ENCODE data around the gene PPP1R12C.

The PPP1R12C gene

GRCh38 chr19:55048446-55048845 lies 69.0 kb downstream of the PPP1R12C start:
- Histone ChIP-seq H3K4me1 (ENCODE audit: control insufficient read depth in 5 of 5, insufficient read depth in 5 of 5, low read length in 5 of 5) (no peaks in the 10 kb centered on the region), H3K9ac (ENCODE audit: low read length in 5 of 5) (no peak overlapping the region), H3K27ac (ENCODE audit: low read depth, low read length) (no peak overlapping the region), H3K27me3 (ENCODE audit: control insufficient read depth in 5 of 5, insufficient read depth in 4 of 5, low read length in 5 of 5) (no peaks in the 10 kb centered on the region), H3K9me3 (ENCODE audit: control insufficient read depth in 5 of 5, low read length in 5 of 5) (no peaks in the 10 kb centered on the region), H3K36me3 (ENCODE audit: control insufficient read depth in 5 of 5, insufficient read depth in 5 of 5, low read length in 5 of 5) (peaks cover 0 to 80% (median 60%) of the 10 kb centered on the region in 5 donors), H3K4me3 (ENCODE audit: low read depth in 1 of 5, low read length in 5 of 5) (no peak overlapping the region)

GRCh38 chr19:55047951-55048350 lies 69.5 kb downstream of the PPP1R12C start:
- Histone ChIP-seq H3K4me1 (ENCODE audit: control insufficient read depth in 5 of 5, insufficient read depth in 5 of 5, low read length in 5 of 5) (no peaks in the 10 kb centered on the region), H3K9ac (ENCODE audit: low read length in 5 of 5) (no peak overlapping the region), H3K9me3 (ENCODE audit: control insufficient read depth in 5 of 5, low read length in 5 of 5) (no peaks in the 10 kb centered on the region), H3K27ac (ENCODE audit: low read depth, low read length) (no peak overlapping the region), H3K27me3 (ENCODE audit: control insufficient read depth in 5 of 5, insufficient read depth in 4 of 5, low read length in 5 of 5) (no peaks in the 10 kb centered on the region), H3K4me3 (ENCODE audit: low read depth in 1 of 5, low read length in 5 of 5) (no peak overlapping the region), H3K36me3 (ENCODE audit: control insufficient read depth in 5 of 5, insufficient read depth in 5 of 5, low read length in 5 of 5) (peaks cover 0 to 80% (median 60%) of the 10 kb centered on the region in 5 donors)

GRCh38 chr19:55046975-55047622 lies 70.3 kb downstream of the PPP1R12C start:
- H3K36me3 ChIP-seq (ENCODE audit: control insufficient read depth in 5 of 5, insufficient read depth in 5 of 5, low read length in 5 of 5), result peaks cover 0 to 85% (median 65%) of the 10 kb centered on the region in 5 donors

GRCh38 chr19:55044771-55045716 lies 72.4 kb downstream of the PPP1R12C start:
- peaks cover 0 to 74% (median 54%) of the 10 kb centered on the region in 5 donors for H3K36me3 ChIP-seq (ENCODE audit: control insufficient read depth in 5 of 5, insufficient read depth in 5 of 5, low read length in 5 of 5)
- H3K9me3 ChIP-seq (ENCODE audit: control insufficient read depth in 5 of 5, low read length in 5 of 5), result no peaks in the 10 kb centered on the region
- H3K4me1 ChIP-seq (ENCODE audit: control insufficient read depth in 5 of 5, insufficient read depth in 5 of 5, low read length in 5 of 5), result peaks cover 0 to 6% (median 0%) of the 10 kb centered on the region in 5 donors
- no peak overlapping the region for H3K4me3 ChIP-seq (ENCODE audit: low read depth in 1 of 5, low read length in 5 of 5)
- H3K27ac ChIP-seq (ENCODE audit: low read depth, low read length), result no peak overlapping the region
- no peaks in the 10 kb centered on the region for H3K27me3 ChIP-seq (ENCODE audit: control insufficient read depth in 5 of 5, insufficient read depth in 4 of 5, low read length in 5 of 5)
- no peak overlapping the region for H3K9ac ChIP-seq (ENCODE audit: low read length in 5 of 5)

More at GRCh38 chr19:55046975-55047622, 70.3 kb downstream of the PPP1R12C start:
- no peaks in the 10 kb centered on the region for H3K4me1 ChIP-seq (ENCODE audit: control insufficient read depth in 5 of 5, insufficient read depth in 5 of 5, low read length in 5 of 5)
- H3K9ac ChIP-seq (ENCODE audit: low read length in 5 of 5), result no peak overlapping the region
- no peak overlapping the region for H3K4me3 ChIP-seq (ENCODE audit: low read depth in 1 of 5, low read length in 5 of 5)
- H3K27ac ChIP-seq (ENCODE audit: low read depth, low read length), result no peak overlapping the region
- H3K27me3 ChIP-seq (ENCODE audit: control insufficient read depth in 5 of 5, insufficient read depth in 4 of 5, low read length in 5 of 5), result no peaks in the 10 kb centered on the region
- no peaks in the 10 kb centered on the region for H3K9me3 ChIP-seq (ENCODE audit: control insufficient read depth in 5 of 5, low read length in 5 of 5)

- Histone ChIP-seq H3K9me3 (ENCODE audit: control insufficient read depth in 5 of 5, low read length in 5 of 5) (no peaks in the 10 kb centered on the region), H3K27ac (ENCODE audit: low read depth, low read length) (no peak overlapping the region), H3K9ac (ENCODE audit: low read length in 5 of 5) (no peak overlapping the region), H3K4me1 (ENCODE audit: control insufficient read depth in 5 of 5, insufficient read depth in 5 of 5, low read length in 5 of 5) (peaks cover 0 to 6% (median 0%) of the 10 kb centered on the region in 5 donors), H3K36me3 (ENCODE audit: control insufficient read depth in 5 of 5, insufficient read depth in 5 of 5, low read length in 5 of 5) (peaks cover 0 to 70% (median 54%) of the 10 kb centered on the region in 5 donors), H3K27me3 (ENCODE audit: control insufficient read depth in 5 of 5, insufficient read depth in 4 of 5, low read length in 5 of 5) (no peaks in the 10 kb centered on the region), H3K4me3 (ENCODE audit: low read depth in 1 of 5, low read length in 5 of 5) (no peak overlapping the region)
Measured at GRCh38 chr19:55044286-55044685, 73.2 kb downstream of the PPP1R12C start.

- Histone ChIP-seq H3K36me3 (ENCODE audit: control insufficient read depth in 5 of 5, insufficient read depth in 5 of 5, low read length in 5 of 5) (peaks cover 0 to 54% (median 39%) of the 10 kb centered on the region in 5 donors), H3K9me3 (ENCODE audit: control insufficient read depth in 5 of 5, low read length in 5 of 5) (no peaks in the 10 kb centered on the region)
Measured at GRCh38 chr19:55042688-55043087, 74.7 kb downstream of the PPP1R12C start.

GRCh38 chr19:55042344-55042678 lies 75.1 kb downstream of the PPP1R12C start:
- Histone ChIP-seq H3K9me3 (ENCODE audit: control insufficient read depth in 5 of 5, low read length in 5 of 5) (no peaks in the 10 kb centered on the region), H3K27ac (ENCODE audit: low read depth, low read length) (no peak overlapping the region), H3K4me1 (ENCODE audit: control insufficient read depth in 5 of 5, insufficient read depth in 5 of 5, low read length in 5 of 5) (peaks cover 0 to 6% (median 0%) of the 10 kb centered on the region in 5 donors), H3K9ac (ENCODE audit: low read length in 5 of 5) (no peak overlapping the region), H3K36me3 (ENCODE audit: control insufficient read depth in 5 of 5, insufficient read depth in 5 of 5, low read length in 5 of 5) (peaks cover 0 to 51% (median 35%) of the 10 kb centered on the region in 5 donors), H3K4me3 (ENCODE audit: low read depth in 1 of 5, low read length in 5 of 5) (no peak overlapping the region), H3K27me3 (ENCODE audit: control insufficient read depth in 5 of 5, insufficient read depth in 4 of 5, low read length in 5 of 5) (no peaks in the 10 kb centered on the region)

More at GRCh38 chr19:55042688-55043087, 74.7 kb downstream of the PPP1R12C start:
- Histone ChIP-seq H3K4me1 (ENCODE audit: control insufficient read depth in 5 of 5, insufficient read depth in 5 of 5, low read length in 5 of 5) (peaks cover 0 to 6% (median 0%) of the 10 kb centered on the region in 5 donors), H3K9ac (ENCODE audit: low read length in 5 of 5) (no peak overlapping the region), H3K4me3 (ENCODE audit: low read depth in 1 of 5, low read length in 5 of 5) (no peak overlapping the region), H3K27me3 (ENCODE audit: control insufficient read depth in 5 of 5, insufficient read depth in 4 of 5, low read length in 5 of 5) (no peaks in the 10 kb centered on the region), H3K27ac (ENCODE audit: low read depth, low read length) (no peak overlapping the region)

GRCh38 chr19:55041627-55042343 lies 75.7 kb downstream of the PPP1R12C start:
- no peak overlapping the region for H3K4me3 ChIP-seq (ENCODE audit: low read depth in 1 of 5, low read length in 5 of 5)
- H3K36me3 ChIP-seq (ENCODE audit: control insufficient read depth in 5 of 5, insufficient read depth in 5 of 5, low read length in 5 of 5), result peaks cover 0 to 45% (median 30%) of the 10 kb centered on the region in 5 donors
- H3K9ac ChIP-seq (ENCODE audit: low read length in 5 of 5), result no peak overlapping the region
- H3K27me3 ChIP-seq (ENCODE audit: control insufficient read depth in 5 of 5, insufficient read depth in 4 of 5, low read length in 5 of 5), result no peaks in the 10 kb centered on the region
- H3K4me1 ChIP-seq (ENCODE audit: control insufficient read depth in 5 of 5, insufficient read depth in 5 of 5, low read length in 5 of 5), result peaks cover 0 to 6% (median 0%) of the 10 kb centered on the region in 5 donors
- H3K27ac ChIP-seq (ENCODE audit: low read depth, low read length), result no peak overlapping the region
- no peaks in the 10 kb centered on the region for H3K9me3 ChIP-seq (ENCODE audit: control insufficient read depth in 5 of 5, low read length in 5 of 5)

- Histone ChIP-seq H3K4me1 (ENCODE audit: control insufficient read depth in 5 of 5, insufficient read depth in 5 of 5, low read length in 5 of 5) (peaks cover 0 to 6% (median 0%) of the 10 kb centered on the region in 5 donors), H3K27me3 (ENCODE audit: control insufficient read depth in 5 of 5, insufficient read depth in 4 of 5, low read length in 5 of 5) (no peaks in the 10 kb centered on the region), H3K27ac (ENCODE audit: low read depth, low read length) (no peak overlapping the region), H3K36me3 (ENCODE audit: control insufficient read depth in 5 of 5, insufficient read depth in 5 of 5, low read length in 5 of 5) (peaks cover 0 to 40% (median 25%) of the 10 kb centered on the region in 5 donors), H3K4me3 (ENCODE audit: low read depth in 1 of 5, low read length in 5 of 5) (no peak overlapping the region), H3K9ac (ENCODE audit: low read length in 5 of 5) (no peak overlapping the region), H3K9me3 (ENCODE audit: control insufficient read depth in 5 of 5, low read length in 5 of 5) (no peaks in the 10 kb centered on the region)
Measured at GRCh38 chr19:55041244-55041626, 76.2 kb downstream of the PPP1R12C start.
